PC-9 (cell line): ENCODE results near the gene CD36. TPM values are rescaled to one million over a fixed set of nuclear protein-coding genes. Genes with fewer than 3 reads are reported as not detected.

Source experiments
- BruUV-seq: library from RNA; stranded (reverse); fragments of 400-500 nt; replicated peaks from 2 replicates; lab custom pipeline; 2021; lab: Mats Ljungman, UMichigan
- CTCF ChIA-PET: fragments of 300-600 bp; sonication (Branson Sonifier 250); formaldehyde crosslinking; loops from one replicate; lab custom pipeline; 2022; ENCODE audit warnings: antibody characterized with exemption; lab: Charles Lee
- POLR2A ChIA-PET: fragments of 300-600 bp; sonication (Branson Sonifier 250); formaldehyde crosslinking; loops from one replicate; lab custom pipeline; 2022; ENCODE audit warnings: antibody characterized with exemption; ENCODE audit not compliant: unreplicated experiment; lab: Charles Lee
- DNase-seq, 2 experiments: peaks; one replicate each; pipeline versions ENCODE4 v3.0.0 to v3.0.0-alpha.2; 2015 to 2022; ENCODE audit warnings: mixed read lengths in 1 of 2
- H2AFZ ChIP-seq: fragments of 200-600 bp; sonication (generic); 2 replicates; pipeline ENCODE4 v1.8.1; 2017; ENCODE audit warnings: antibody characterized with exemption
- H3F3A ChIP-seq: fragments of 200-600 bp; sonication (generic); 2 replicates; pipeline ENCODE4 v1.8.1; 2017; ENCODE audit warnings: antibody characterized with exemption, mild to moderate bottlenecking, low read depth; ENCODE audit not compliant: insufficient read depth
- H3K27ac ChIP-seq: fragments of 200-600 bp; sonication (generic); 2 replicates; pipeline ENCODE4 v1.6.1; 2016; ENCODE audit warnings: mixed run types
- H3K27me3 ChIP-seq: fragments of 200-600 bp; sonication (generic); 2 replicates; pipeline ENCODE4 v1.6.1; 2016; ENCODE audit warnings: low read depth, mixed run types; ENCODE audit not compliant: insufficient read depth
- H3K36me3 ChIP-seq: fragments of 200-600 bp; sonication (generic); 2 replicates; pipeline ENCODE4 v1.6.1; 2016; ENCODE audit warnings: low read depth, mixed run types
- H3K4me1 ChIP-seq: fragments of 200-600 bp; sonication (generic); replicated peaks from 2 replicates; pipeline ENCODE4 v1.6.1; 2016; ENCODE audit warnings: mixed run types; ENCODE audit not compliant: insufficient read depth
- H3K4me2 ChIP-seq: fragments of 200-600 bp; sonication (generic); 2 replicates; pipeline ENCODE4 v1.6.1; 2017; ENCODE audit warnings: mixed run types
- H3K4me3 ChIP-seq: fragments of 200-600 bp; sonication (generic); 2 replicates; pipeline ENCODE4 v1.6.1; 2016; ENCODE audit warnings: mixed run types
- H3K79me2 ChIP-seq: fragments of 200-600 bp; sonication (generic); 2 replicates; pipeline ENCODE4 v1.6.1; 2017; ENCODE audit warnings: low read depth, mixed run types
- H3K9me2 ChIP-seq: fragments of 200-600 bp; sonication (generic); 2 replicates; pipeline ENCODE4 v1.8.1; 2017; ENCODE audit warnings: mild to moderate bottlenecking; ENCODE audit not compliant: insufficient read depth
- H3K9me3 ChIP-seq: fragments of 200-600 bp; sonication (generic); 2 replicates; pipeline ENCODE4 v1.8.1; 2016; ENCODE audit warnings: low read depth; ENCODE audit not compliant: insufficient read depth
- H4K20me1 ChIP-seq: fragments of 200-600 bp; sonication (generic); 2 replicates; pipeline ENCODE4 v1.8.1; 2017; ENCODE audit not compliant: insufficient read depth
- CTCF ChIP-seq: fragments of 200-600 bp; sonication (generic); conservative IDR thresholded peaks from 2 replicates; pipeline ENCODE4 v1.6.1; 2017; ENCODE audit warnings: mixed run types, antibody characterized with exemption, mild to moderate bottlenecking, moderate library complexity
- EZH2 ChIP-seq: fragments of 200-600 bp; sonication (generic); IDR thresholded peaks from 2 replicates; pipeline ENCODE4 v1.8.0; 2017; ENCODE audit warnings: antibody characterized with exemption, low read depth
- intact Hi-C: fragments of 100-400 bp; cut with micrococcal nuclease; formaldehyde crosslinking; loops from one replicate; pipeline ENCODE4 v1.10.0; 2022; ENCODE audit not compliant: unreplicated experiment
- total RNA-seq: library from RNA; stranded (reverse); gene quantifications from 2 replicates; pipeline ENCODE4 v1.2.3, GENCODE V29; 2021

CD36 gene
- total RNA-seq, 1 experiment from 2014 or later, result 0.28 TPM

- no peaks in the 10 kb centered on the region for H3K9me3 ChIP-seq
- H4K20me1 ChIP-seq, result no peaks in the 10 kb centered on the region
- BruUV-seq, result no TSS peak
- H3K4me2 ChIP-seq, result no peak overlapping the region
- H3K9me2 ChIP-seq, result no peaks in the 10 kb centered on the region
- no peak for TF ChIP-seq CTCF
- TF ChIP-seq EZH2, result no peak
- DNase-seq, result no peak
- no peaks in the 10 kb centered on the region for H3K79me2 ChIP-seq
- intact Hi-C loops, result no loop called here
- no peaks in the 10 kb centered on the region for H3K36me3 ChIP-seq
- no peaks in the 10 kb centered on the region for H3K27me3 ChIP-seq
- no peak overlapping the region for H2AFZ ChIP-seq
- H3K4me1 ChIP-seq, result peaks cover 10% of the 10 kb centered on the region; the same call in 1 of the 2 replicates
- CTCF ChIA-PET, result no interaction called here
- H3K27ac ChIP-seq, result no peak overlapping the region
- H3F3A ChIP-seq, result no peaks in the 10 kb centered on the region
- H3K4me3 ChIP-seq, result no peak overlapping the region
- POLR2A ChIA-PET, result no interaction called here
Observed at GRCh38 chr7:80631421-80631820, 7.0 kb upstream of the CD36 start.

DNA sequence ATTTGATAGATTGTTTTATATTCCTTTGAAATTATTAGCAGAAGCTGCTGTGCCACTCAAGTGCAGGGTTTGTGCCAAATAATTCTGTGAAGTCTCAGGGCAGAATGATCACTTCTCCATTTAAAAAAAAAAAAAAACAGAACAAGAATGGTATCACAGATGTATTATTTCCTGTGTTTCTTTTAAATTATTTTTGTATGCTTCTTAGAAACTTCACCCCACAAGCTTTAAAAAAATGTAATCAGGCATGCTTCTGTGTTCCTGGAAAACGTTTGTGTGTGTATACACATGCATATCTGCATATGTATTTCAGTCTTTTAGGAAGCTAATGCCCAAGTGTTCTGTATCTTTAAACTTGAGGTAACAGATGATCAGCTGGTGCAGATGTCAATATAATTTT lies 6.3 kb upstream of the CD36 start:
- TF ChIP-seq CTCF (no peak), EZH2 (no peak)
- peaks cover 10% of the 10 kb centered on the region; the same call in 1 of the 2 replicates for H3K4me1 ChIP-seq
- no peaks in the 10 kb centered on the region for H3K36me3 ChIP-seq
- H3K9me2 ChIP-seq, result no peaks in the 10 kb centered on the region
- H3K4me3 ChIP-seq, result no peak overlapping the region
- BruUV-seq, result no TSS peak
- intact Hi-C loops, result no loop called here
- no peak overlapping the region for H3K4me2 ChIP-seq
- H3K79me2 ChIP-seq, result no peaks in the 10 kb centered on the region
- ChIA-PET POLR2A (no interaction called here), CTCF (no interaction called here)
- no peaks in the 10 kb centered on the region for H3K27me3 ChIP-seq
- no peaks in the 10 kb centered on the region for H3F3A ChIP-seq
- H2AFZ ChIP-seq, result no peak overlapping the region
- no peaks in the 10 kb centered on the region for H4K20me1 ChIP-seq
- H3K27ac ChIP-seq, result no peak overlapping the region
- H3K9me3 ChIP-seq, result no peaks in the 10 kb centered on the region
- DNase-seq, result no peak

- Histone ChIP-seq H3K79me2 (no peaks in the 10 kb centered on the region), H3K27me3 (no peaks in the 10 kb centered on the region), H3F3A (no peaks in the 10 kb centered on the region), H3K27ac (no peak overlapping the region), H3K36me3 (no peaks in the 10 kb centered on the region), H3K4me3 (no peak overlapping the region), H3K9me3 (no peaks in the 10 kb centered on the region), H3K4me1 (peaks cover 10% of the 10 kb centered on the region; the same call in 1 of the 2 replicates), H3K4me2 (no peak overlapping the region), H2AFZ (no peak overlapping the region), H4K20me1 (no peaks in the 10 kb centered on the region), H3K9me2 (no peaks in the 10 kb centered on the region)
- CTCF ChIA-PET, result no interaction called here
- intact Hi-C loops, result no loop called here
- TF ChIP-seq CTCF, result no peak
- no peak for TF ChIP-seq EZH2
- no TSS peak for BruUV-seq
- DNase-seq, result no peak
- POLR2A ChIA-PET, result no interaction called here
Observed at GRCh38 chr7:80632819-80633218, 5.6 kb upstream of the CD36 start.
